ENCODE data around the gene TGFB3. TPM values are rescaled to one million over a fixed set of nuclear protein-coding genes. Genes with fewer than 3 reads are reported as not detected.
A peak's percentile ranks its signal among the peaks of the same experiment; 100 is the strongest.
"Not testable (repeated sequence)": the region's sequence is repeated elsewhere in the genome, so short reads cannot be mapped to it uniquely, and the experiment has no call there.

TGFB3 gene
- total and polyA plus RNA-seq, 5 donors from 2014 or later, result 0.16 to 7.4 (median 0.65) TPM; not detected in 1

GRCh38 chr14:75927564-75928087, 54.2 kb downstream of the TGFB3 start:
- H3K4me1 ChIP-seq (ENCODE audit: control insufficient read depth, insufficient read depth, low read length, poor library complexity, severe bottlenecking), result no peaks in the 10 kb centered on the region
- no peak overlapping the region for H3K27ac ChIP-seq (ENCODE audit: insufficient read depth, low read length, poor library complexity, severe bottlenecking)
- no peak for ATAC-seq (ENCODE audit: low read depth in 2 of 2)
- H3K9me3 Mint-ChIP-seq, result no peaks in the 10 kb centered on the region
- peaks cover 0 to 2% (median 0%) of the 10 kb centered on the region in 4 donors for H3K4me1 Mint-ChIP-seq
- H3K4me3 Mint-ChIP-seq, result no peak overlapping the region
- no peaks in the 10 kb centered on the region for H3K36me3 ChIP-seq (ENCODE audit: control insufficient read depth, insufficient read depth, low read length)
- H3K27me3 Mint-ChIP-seq, result no peaks in the 10 kb centered on the region
- DNase-seq, result no peak
- H3K27me3 ChIP-seq (ENCODE audit: control insufficient read depth, insufficient read depth, low read length), result no peaks in the 10 kb centered on the region
- H3K4me3 ChIP-seq (ENCODE audit: low read depth, low read length), result no peak overlapping the region
- no peaks in the 10 kb centered on the region for H3K9me3 ChIP-seq (ENCODE audit: control insufficient read depth in 2 of 2, low read length in 2 of 2)
- H3K27ac Mint-ChIP-seq, result peak overlapping the region in 1 of 3 donors; percentile 39
- H3K36me3 Mint-ChIP-seq, result peaks cover 23% of the 10 kb centered on the region

- no peaks in the 10 kb centered on the region for H3K9me3 Mint-ChIP-seq
- H3K4me3 ChIP-seq (ENCODE audit: low read depth, low read length), result no peak overlapping the region
- H3K27me3 ChIP-seq (ENCODE audit: control insufficient read depth, insufficient read depth, low read length), result no peaks in the 10 kb centered on the region
- H3K27ac ChIP-seq (ENCODE audit: insufficient read depth, low read length, poor library complexity, severe bottlenecking), result no peak overlapping the region
- no peaks in the 10 kb centered on the region for H3K36me3 ChIP-seq (ENCODE audit: control insufficient read depth, insufficient read depth, low read length)
- no peak for DNase-seq
- H3K4me1 ChIP-seq (ENCODE audit: control insufficient read depth, insufficient read depth, low read length, poor library complexity, severe bottlenecking), result no peaks in the 10 kb centered on the region
- H3K36me3 Mint-ChIP-seq, result peaks cover 24% of the 10 kb centered on the region
- no peaks in the 10 kb centered on the region for H3K9me3 ChIP-seq (ENCODE audit: control insufficient read depth in 2 of 2, low read length in 2 of 2)
- no peaks in the 10 kb centered on the region for H3K27me3 Mint-ChIP-seq
- no peak overlapping the region for H3K4me3 Mint-ChIP-seq
- no peak for ATAC-seq (ENCODE audit: low read depth in 2 of 2)
- no peak overlapping the region for H3K27ac Mint-ChIP-seq
- peaks cover 0 to 2% (median 0%) of the 10 kb centered on the region in 4 donors for H3K4me1 Mint-ChIP-seq
Observed at GRCh38 chr14:75926431-75927115, 55.2 kb downstream of the TGFB3 start.

- peaks cover 27% of the 10 kb centered on the region for H3K36me3 Mint-ChIP-seq
Observed at GRCh38 chr14:75925141-75925840, 56.5 kb downstream of the TGFB3 start.

GRCh38 chr14:75920421-75920820, 61.4 kb downstream of the TGFB3 start:
- H3K27me3 ChIP-seq (ENCODE audit: control insufficient read depth, insufficient read depth, low read length); H3K4me3 Mint-ChIP-seq; H3K27me3 Mint-ChIP-seq; H3K4me1 Mint-ChIP-seq; H3K9me3 ChIP-seq (ENCODE audit: control insufficient read depth in 2 of 2, low read length in 2 of 2); ATAC-seq (ENCODE audit: low read depth in 2 of 2); H3K4me3 ChIP-seq (ENCODE audit: low read depth, low read length); H3K4me1 ChIP-seq (ENCODE audit: control insufficient read depth, insufficient read depth, low read length, poor library complexity, severe bottlenecking); H3K27ac Mint-ChIP-seq; H3K9me3 Mint-ChIP-seq; H3K27ac ChIP-seq (ENCODE audit: insufficient read depth, low read length, poor library complexity, severe bottlenecking); DNase-seq; H3K36me3 ChIP-seq (ENCODE audit: control insufficient read depth, insufficient read depth, low read length): not testable (repeated sequence)
- H3K36me3 Mint-ChIP-seq, result peaks cover 35% of the 10 kb centered on the region

More at GRCh38 chr14:75925141-75925840, 56.5 kb downstream of the TGFB3 start:
- not testable (repeated sequence) for H3K4me3 Mint-ChIP-seq; H3K27me3 Mint-ChIP-seq; H3K9me3 ChIP-seq (ENCODE audit: control insufficient read depth in 2 of 2, low read length in 2 of 2); H3K27me3 ChIP-seq (ENCODE audit: control insufficient read depth, insufficient read depth, low read length); H3K4me1 ChIP-seq (ENCODE audit: control insufficient read depth, insufficient read depth, low read length, poor library complexity, severe bottlenecking); H3K27ac Mint-ChIP-seq; H3K36me3 ChIP-seq (ENCODE audit: control insufficient read depth, insufficient read depth, low read length); H3K4me1 Mint-ChIP-seq; H3K9me3 Mint-ChIP-seq; H3K27ac ChIP-seq (ENCODE audit: insufficient read depth, low read length, poor library complexity, severe bottlenecking); DNase-seq; H3K4me3 ChIP-seq (ENCODE audit: low read depth, low read length); ATAC-seq (ENCODE audit: low read depth in 2 of 2)

- ATAC-seq (ENCODE audit: low read depth in 2 of 2), result no peak
- no peaks in the 10 kb centered on the region for H3K9me3 ChIP-seq (ENCODE audit: control insufficient read depth in 2 of 2, low read length in 2 of 2)
- no peak overlapping the region for H3K27ac Mint-ChIP-seq
- H3K9me3 Mint-ChIP-seq, result peaks cover 0 to 6% (median 1%) of the 10 kb centered on the region in 7 donors
- no peaks in the 10 kb centered on the region for H3K27me3 ChIP-seq (ENCODE audit: control insufficient read depth, insufficient read depth, low read length)
- DNase-seq, result no peak
- H3K27ac ChIP-seq (ENCODE audit: insufficient read depth, low read length, poor library complexity, severe bottlenecking), result no peak overlapping the region
- peaks cover 34% of the 10 kb centered on the region for H3K36me3 Mint-ChIP-seq
- no peaks in the 10 kb centered on the region for H3K4me1 ChIP-seq (ENCODE audit: control insufficient read depth, insufficient read depth, low read length, poor library complexity, severe bottlenecking)
- H3K4me3 Mint-ChIP-seq, result no peak overlapping the region
- no peaks in the 10 kb centered on the region for H3K36me3 ChIP-seq (ENCODE audit: control insufficient read depth, insufficient read depth, low read length)
- no peaks in the 10 kb centered on the region for H3K4me1 Mint-ChIP-seq
- no peaks in the 10 kb centered on the region for H3K27me3 Mint-ChIP-seq
- H3K4me3 ChIP-seq (ENCODE audit: low read depth, low read length), result no peak overlapping the region
Observed at GRCh38 chr14:75917946-75918335, 63.9 kb downstream of the TGFB3 start.

- DNase-seq (no peak), ATAC-seq (ENCODE audit: low read depth in 2 of 2) (no peak)
- Histone ChIP-seq H3K36me3 (ENCODE audit: control insufficient read depth, insufficient read depth, low read length) (no peaks in the 10 kb centered on the region), H3K4me1 (ENCODE audit: control insufficient read depth, insufficient read depth, low read length, poor library complexity, severe bottlenecking) (no peaks in the 10 kb centered on the region), H3K27ac (ENCODE audit: insufficient read depth, low read length, poor library complexity, severe bottlenecking) (no peak overlapping the region), H3K9me3 (ENCODE audit: control insufficient read depth in 2 of 2, low read length in 2 of 2) (no peaks in the 10 kb centered on the region), H3K27me3 (ENCODE audit: control insufficient read depth, insufficient read depth, low read length) (no peaks in the 10 kb centered on the region), H3K4me3 (ENCODE audit: low read depth, low read length) (no peak overlapping the region)
- H3K4me3 Mint-ChIP-seq, result no peak overlapping the region
- H3K36me3 Mint-ChIP-seq, result peaks cover 34% of the 10 kb centered on the region
- H3K27me3 Mint-ChIP-seq, result no peaks in the 10 kb centered on the region
- H3K4me1 Mint-ChIP-seq, result no peaks in the 10 kb centered on the region
- peaks cover 0 to 6% (median 1%) of the 10 kb centered on the region in 7 donors for H3K9me3 Mint-ChIP-seq
- H3K27ac Mint-ChIP-seq, result no peak overlapping the region
Observed at GRCh38 chr14:75917322-75917945, 64.4 kb downstream of the TGFB3 start.

GRCh38 chr14:75915045-75915444, 66.8 kb downstream of the TGFB3 start:
- no peaks in the 10 kb centered on the region for H3K36me3 ChIP-seq (ENCODE audit: control insufficient read depth, insufficient read depth, low read length)
- no peak overlapping the region for H3K4me3 ChIP-seq (ENCODE audit: low read depth, low read length)
- H3K9me3 ChIP-seq (ENCODE audit: control insufficient read depth in 2 of 2, low read length in 2 of 2), result no peaks in the 10 kb centered on the region
- no peak for ATAC-seq (ENCODE audit: low read depth in 2 of 2)
- no peak overlapping the region for H3K27ac ChIP-seq (ENCODE audit: insufficient read depth, low read length, poor library complexity, severe bottlenecking)
- Mint-ChIP-seq H3K27me3 (no peaks in the 10 kb centered on the region), H3K4me3 (no peak overlapping the region), H3K4me1 (no peaks in the 10 kb centered on the region), H3K9me3 (peaks cover 0 to 2% (median 0%) of the 10 kb centered on the region in 7 donors), H3K27ac (no peak overlapping the region), H3K36me3 (peaks cover 17% of the 10 kb centered on the region)
- DNase-seq, result no peak
- H3K27me3 ChIP-seq (ENCODE audit: control insufficient read depth, insufficient read depth, low read length), result no peaks in the 10 kb centered on the region
- no peaks in the 10 kb centered on the region for H3K4me1 ChIP-seq (ENCODE audit: control insufficient read depth, insufficient read depth, low read length, poor library complexity, severe bottlenecking)
